Esophagus squamous epithelium (tissue), 5 donors: ENCODE measurements around the gene ZBTB8OS. TPM values are rescaled to one million over a fixed set of nuclear protein-coding genes. Genes with fewer than 3 reads are reported as not detected.
"Not testable (repeated sequence)": the region's sequence is repeated elsewhere in the genome, so short reads cannot be mapped to it uniquely, and the experiment has no call there.

Experiments
- DNase-seq: peaks from one replicate; lab custom pipeline; 2025; lab: John Stamatoyannopoulos, UW
- H3K27ac ChIP-seq, 4 donors: fragments of 200-600 bp; sonication (generic); one replicate each; pipeline ENCODE4 v1.5.1; 2016 to 2019; ENCODE audit warnings: mild to moderate bottlenecking in 1 of 4
- H3K27me3 ChIP-seq, 4 donors: fragments of 200-600 bp; sonication (generic); 1 replicate in 3 of 4; 2 replicates in 1 of 4; pipeline versions ENCODE4 v1.5.1 to v1.6.0; 2017 to 2021; ENCODE audit warnings: antibody characterized with exemption in 1 of 4
- H3K36me3 ChIP-seq, 3 donors: fragments of 200-600 bp; sonication (generic); one replicate each; pipeline ENCODE4 v1.5.1; 2016 to 2019
- H3K4me1 ChIP-seq, 3 donors: fragments of 200-600 bp; sonication (generic); one replicate each; pipeline ENCODE4 v1.5.1; 2017 to 2019
- H3K4me3 ChIP-seq, 4 donors: fragments of 200-600 bp; sonication (generic); 1 replicate in 3 of 4; 2 replicates in 1 of 4; pipeline ENCODE4 v1.5.1; 2016 to 2019; ENCODE audit warnings: mild to moderate bottlenecking in 2 of 4, moderate library complexity in 1 of 4
- H3K9me3 ChIP-seq, 3 donors: fragments of 200-600 bp; sonication (generic); one replicate each; pipeline ENCODE4 v1.5.1; 2016 to 2019
- POLR2A ChIP-seq, 4 donors: fragments of 450-650 bp; IDR thresholded peaks; one replicate each; pipeline ENCODE4 v1.6.1; 2017; ENCODE audit warnings: antibody characterized with exemption in 4 of 4, mild to moderate bottlenecking in 4 of 4, moderate library complexity in 3 of 4
- WGBS, 2 donors: methylation state at CpG; one replicate each; pipeline ENCODE4 v1.1.5; 2018; 5-methylcytosine and 5-hydroxymethylcytosine counted together
- intact Hi-C: fragments of 100-400 bp; cut with DNase I; formaldehyde crosslinking; loops from one replicate; pipeline ENCODE4 v1.15.0; 2022
- total RNA-seq, 4 donors: library from RNA; depleted of rRNA; stranded (reverse); fragments of >200 nt; gene quantifications; one replicate each; pipeline ENCODE4 v1.1.0, GENCODE V29; 2016
- TF ChIP-seq, protein P1 (sequence below), 6 experiments: fragments of 450-650 bp in 4 of 6; fragments of 200-600 bp in 2 of 6; sonication (generic) in 2 of 6; IDR thresholded peaks; one replicate each; pipeline ENCODE4 v1.5.1; 2016 to 2019; ENCODE audit warnings: antibody characterized with exemption in 6 of 6, mild to moderate bottlenecking in 4 of 6, moderate library complexity in 4 of 6
- donor health status: DM: yes; HTN: yes; CAD: no.

The ZBTB8OS gene
- total RNA-seq = 10 to 100 TPM; 12.3 to 26.9 (median 21.1) TPM

DNA sequence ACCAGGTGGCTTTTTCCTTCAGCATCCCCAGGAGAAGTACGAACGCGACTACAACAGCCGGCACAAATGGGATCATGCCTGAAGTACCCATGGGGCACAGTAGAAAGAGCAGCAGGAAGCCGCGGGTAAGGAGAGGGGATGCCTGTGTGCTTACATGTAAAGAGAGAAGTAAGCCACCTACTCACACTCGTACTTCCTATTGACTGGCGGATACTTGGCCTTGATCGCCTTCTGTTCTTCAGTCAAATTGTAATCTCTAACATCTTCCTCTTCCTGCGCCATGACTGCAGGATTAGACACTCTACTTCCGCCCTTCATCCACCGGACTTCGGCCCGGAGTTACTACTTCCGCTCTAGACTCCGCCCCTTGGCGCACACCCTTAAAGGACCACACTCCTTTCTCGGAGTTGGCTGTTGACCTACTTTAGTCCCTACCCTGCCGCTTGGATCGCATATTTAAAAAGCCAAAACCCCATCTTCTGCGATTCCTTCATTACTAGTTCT lies at the start of gene ZBTB8OS:
ZBTB8OS (minus strand) TSS at position 303 of the 504 bp plus-strand sequence; CDS start at position 282, 21 bp downstream.
- no peaks in the 10 kb centered on the region for H3K27me3 ChIP-seq
- peaks cover 10 to 66% (median 42%) of the 10 kb centered on the region in 3 donors for H3K4me1 ChIP-seq
- no peaks in the 10 kb centered on the region for H3K9me3 ChIP-seq
- peaks cover 0 to 41% (median 0%) of the 10 kb centered on the region in 3 donors for H3K36me3 ChIP-seq
- intact Hi-C loops = no loop called here
- WGBS, 2 donors = 0 to 1% methylated on average over 21 of the region's 21 CpGs
- peak; percentile 56 for DNase-seq
- H3K27ac ChIP-seq = peak within 1 kb of the TSS; percentile 98 to 99 (median 99)
- peak in 2 of 4 donors; percentile 62 to 64 for TF ChIP-seq POLR2A (IDR thresholded peaks at IDR 0.05)
- TF ChIP-seq, protein P1, sequence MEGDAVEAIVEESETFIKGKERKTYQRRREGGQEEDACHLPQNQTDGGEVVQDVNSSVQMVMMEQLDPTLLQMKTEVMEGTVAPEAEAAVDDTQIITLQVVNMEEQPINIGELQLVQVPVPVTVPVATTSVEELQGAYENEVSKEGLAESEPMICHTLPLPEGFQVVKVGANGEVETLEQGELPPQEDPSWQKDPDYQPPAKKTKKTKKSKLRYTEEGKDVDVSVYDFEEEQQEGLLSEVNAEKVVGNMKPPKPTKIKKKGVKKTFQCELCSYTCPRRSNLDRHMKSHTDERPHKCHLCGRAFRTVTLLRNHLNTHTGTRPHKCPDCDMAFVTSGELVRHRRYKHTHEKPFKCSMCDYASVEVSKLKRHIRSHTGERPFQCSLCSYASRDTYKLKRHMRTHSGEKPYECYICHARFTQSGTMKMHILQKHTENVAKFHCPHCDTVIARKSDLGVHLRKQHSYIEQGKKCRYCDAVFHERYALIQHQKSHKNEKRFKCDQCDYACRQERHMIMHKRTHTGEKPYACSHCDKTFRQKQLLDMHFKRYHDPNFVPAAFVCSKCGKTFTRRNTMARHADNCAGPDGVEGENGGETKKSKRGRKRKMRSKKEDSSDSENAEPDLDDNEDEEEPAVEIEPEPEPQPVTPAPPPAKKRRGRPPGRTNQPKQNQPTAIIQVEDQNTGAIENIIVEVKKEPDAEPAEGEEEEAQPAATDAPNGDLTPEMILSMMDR (IDR thresholded peaks at IDR 0.05) = no peak
- H3K4me3 ChIP-seq = peak within 1 kb of the TSS; percentile 81 to 90 (median 83)

DNA sequence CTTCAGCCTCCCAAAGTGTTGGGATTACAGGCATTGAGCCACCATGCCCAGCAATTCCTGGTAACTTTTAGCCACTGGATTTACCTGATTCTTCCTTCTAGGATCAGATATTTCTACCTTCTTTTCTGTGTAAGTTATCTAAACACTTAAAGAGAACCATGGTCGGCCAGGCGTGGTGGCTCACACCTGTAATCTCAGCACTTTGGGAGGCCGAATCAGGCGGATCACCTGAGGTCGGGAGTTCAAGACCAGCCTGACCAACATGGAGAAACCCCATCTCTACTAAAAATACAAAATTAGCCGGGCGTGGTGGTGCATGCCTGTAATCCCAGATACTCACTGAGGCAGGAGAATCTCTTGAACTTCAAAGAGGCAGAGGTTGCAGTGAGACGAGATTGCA lies 46.6 kb upstream of the ZBTB8OS start:
- H3K27ac ChIP-seq, H3K4me3 ChIP-seq, intact Hi-C loops, H3K9me3 ChIP-seq, DNase-seq, H3K36me3 ChIP-seq, H3K27me3 ChIP-seq: not testable (repeated sequence)
- peaks cover 2 to 51% (median 33%) of the 10 kb centered on the region in 3 donors for H3K4me1 ChIP-seq
- WGBS, 2 donors = 97 to 98% methylated on average over 6 to 7 of the region's 8 CpGs

DNA sequence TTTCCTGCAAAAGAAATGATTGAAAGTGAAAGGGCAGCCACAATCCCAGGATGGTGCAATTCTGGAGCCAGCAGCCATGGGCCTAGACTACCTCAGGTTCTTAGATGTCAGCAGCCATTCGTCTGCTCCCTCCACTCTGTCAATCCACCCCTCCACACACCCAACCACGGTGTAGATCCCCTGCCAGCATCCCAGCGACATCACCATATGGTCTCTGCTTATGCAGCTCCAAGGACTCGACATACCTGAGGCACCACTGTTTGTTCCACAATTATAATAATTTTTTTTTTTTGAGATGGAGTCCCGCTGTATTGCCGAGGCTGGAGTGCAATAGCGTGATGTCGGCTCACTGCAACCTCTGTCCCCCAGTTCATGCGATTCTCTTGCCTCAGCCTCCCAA lies 45.7 kb upstream of the ZBTB8OS start:
- Histone ChIP-seq H3K27me3 (no peaks in the 10 kb centered on the region), H3K9me3 (no peaks in the 10 kb centered on the region), H3K27ac (peak overlapping the region in 3 of 4 donors; percentile 43 to 78 (median 62)), H3K4me3 (no peak overlapping the region), H3K36me3 (peaks cover 0 to 2% (median 0%) of the 10 kb centered on the region in 3 donors), H3K4me1 (peaks cover 0 to 41% (median 25%) of the 10 kb centered on the region in 3 donors)
- no peak for TF ChIP-seq POLR2A (IDR thresholded peaks at IDR 0.05)
- TF ChIP-seq, protein P1 (IDR thresholded peaks at IDR 0.05) = no peak
- 81 to 90% methylated on average over 9 of the region's 9 CpGs for WGBS, 2 donors
- intact Hi-C loops = no loop called here
- DNase-seq = no peak

DNA sequence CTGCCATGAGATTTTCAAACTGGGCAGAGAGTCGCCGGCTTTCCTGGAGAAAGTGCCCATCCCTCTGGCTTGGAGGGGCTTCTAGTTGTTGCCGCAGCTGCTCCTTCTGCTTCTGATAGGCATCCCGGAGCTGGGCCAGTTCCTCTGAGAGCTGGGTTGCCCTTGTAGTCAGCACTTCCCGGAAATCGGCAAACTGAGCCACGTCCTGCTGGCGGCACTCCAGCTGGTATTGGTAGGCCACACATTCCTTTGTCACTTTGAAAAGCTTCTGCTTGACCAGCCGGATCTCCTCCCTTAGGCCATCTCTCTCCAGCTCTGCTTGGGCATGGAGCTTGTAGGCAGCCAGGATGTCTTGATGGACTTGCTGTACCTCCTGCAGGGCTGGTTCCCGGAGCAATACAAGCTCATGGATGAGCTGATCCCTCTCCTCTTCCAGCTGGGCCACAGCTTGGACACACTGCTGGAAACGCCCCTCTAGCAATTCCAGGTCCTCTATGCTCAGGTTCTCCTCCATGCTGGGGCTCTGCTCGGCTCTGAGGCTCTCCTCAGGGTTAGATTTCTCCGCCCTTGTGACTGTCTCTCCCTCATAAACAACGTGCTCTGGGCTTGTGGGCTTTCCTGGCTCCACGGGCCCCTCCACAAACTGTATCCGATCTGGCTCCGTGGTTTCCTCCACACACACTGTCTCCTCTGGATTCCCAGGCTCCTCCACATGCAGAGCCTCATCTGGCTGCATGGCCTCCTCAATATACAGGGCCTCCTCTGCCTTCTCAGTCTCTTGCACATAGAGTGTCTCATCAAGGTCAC lies 45.0 kb upstream of the ZBTB8OS start:
- 37 to 67% methylated on average over 6 to 11 of the region's 17 CpGs for WGBS, 2 donors
- DNase-seq = no peak
- no peaks in the 10 kb centered on the region for H3K9me3 ChIP-seq
- peaks cover 0 to 6% (median 0%) of the 10 kb centered on the region in 3 donors for H3K36me3 ChIP-seq
- no peak overlapping the region for H3K4me3 ChIP-seq
- intact Hi-C loops = no loop called here
- H3K27ac ChIP-seq = peak overlapping the region in 3 of 4 donors; percentile 43 to 78 (median 62)
- TF ChIP-seq POLR2A (IDR thresholded peaks at IDR 0.05) = no peak
- TF ChIP-seq, protein P1 (IDR thresholded peaks at IDR 0.05) = no peak
- H3K4me1 ChIP-seq = peaks cover 0 to 36% (median 25%) of the 10 kb centered on the region in 3 donors
- no peaks in the 10 kb centered on the region for H3K27me3 ChIP-seq

DNA sequence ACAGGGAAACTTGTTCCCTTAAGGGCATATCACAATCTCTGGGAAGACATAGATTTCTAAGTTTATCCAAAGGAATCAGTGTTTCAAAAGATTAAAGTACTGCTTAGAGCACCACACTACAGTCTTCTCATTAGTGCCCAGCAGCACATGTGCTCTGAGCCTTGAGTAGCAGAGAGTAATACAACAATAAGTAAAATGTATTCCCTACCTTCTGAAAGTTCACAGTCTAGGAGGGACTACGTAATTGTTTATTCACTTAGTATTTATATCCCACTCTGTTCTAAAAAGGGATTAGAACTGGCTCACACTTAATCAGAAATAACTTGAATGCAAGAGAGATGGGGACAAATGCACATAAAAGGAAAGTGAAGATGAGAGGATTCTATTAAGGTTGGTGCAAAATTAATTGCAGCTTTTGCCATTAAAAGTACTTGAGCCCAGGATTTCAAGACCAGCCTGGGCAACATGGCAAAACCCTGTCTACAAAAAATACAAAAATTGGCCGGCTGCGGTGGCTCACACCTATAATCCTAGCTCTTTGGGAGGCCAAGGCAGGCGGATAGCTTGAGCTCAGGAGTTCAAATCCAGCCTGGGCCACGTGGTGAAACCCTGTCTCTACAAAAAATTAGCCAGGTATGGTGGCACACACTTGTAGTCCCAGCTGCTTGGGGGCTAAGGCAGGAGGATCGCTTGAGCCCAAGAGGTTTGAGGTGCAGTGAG lies 43.3 kb upstream of the ZBTB8OS start:
- H3K4me3 ChIP-seq = no peak overlapping the region
- no peak for DNase-seq
- H3K27ac ChIP-seq = peak overlapping the region in 3 of 4 donors; percentile 54 to 78 (median 70)
- intact Hi-C loops = no loop called here
- TF ChIP-seq POLR2A (IDR thresholded peaks at IDR 0.05) = no peak
- TF ChIP-seq, protein P1 (IDR thresholded peaks at IDR 0.05) = no peak
- WGBS, 2 donors = 80 to 85% methylated on average over 6 of the region's 6 CpGs
- H3K4me1 ChIP-seq = peaks cover 0 to 36% (median 25%) of the 10 kb centered on the region in 3 donors
- H3K27me3 ChIP-seq = no peaks in the 10 kb centered on the region
- no peaks in the 10 kb centered on the region for H3K9me3 ChIP-seq
- peaks cover 0 to 6% (median 0%) of the 10 kb centered on the region in 3 donors for H3K36me3 ChIP-seq
